H1 (cell line): Measurements from ENCODE around the gene MYPOP.
"Not testable (repeated sequence)": the region's sequence is repeated elsewhere in the genome, so short reads cannot be mapped to it uniquely, and the experiment has no call there.

Source experiments
- ATF3 ChIP-seq: IDR thresholded peaks from 2 replicates; pipeline ENCODE4 v1.6.1; 2011; ENCODE audit warnings: low read depth, mild to moderate bottlenecking, low read length; ENCODE audit not compliant: insufficient read depth
- CEBPB ChIP-seq: IDR thresholded peaks from 2 replicates; pipeline ENCODE4 v1.6.1; 2012; ENCODE audit warnings: low read depth, low read length
- CHD1 ChIP-seq: IDR thresholded peaks from 2 replicates; pipeline ENCODE4 v1.6.1; 2012; ENCODE audit warnings: low read depth, low read length, improper control_type of control experiment
- CTCF ChIP-seq, 3 experiments: IDR thresholded peaks; 1 replicate in 2 of 3; 2 replicates in 1 of 3; pipeline versions ENCODE4 v1.5.1 to v1.6.1; 2011; ENCODE audit warnings: low read length in 3 of 3, mild to moderate bottlenecking in 3 of 3, inconsistent platforms in 2 of 3, low read depth in 1 of 3, moderate library complexity in 1 of 3; ENCODE audit not compliant: insufficient read depth in 1 of 3; ENCODE audit errors: control extremely low read depth in 1 of 3
- EP300 ChIP-seq, 2 experiments: IDR thresholded peaks; 1 replicate in 1 of 2; 2 replicates in 1 of 2; pipeline ENCODE4 v1.6.1; 2011 to 2012; ENCODE audit warnings: low read depth in 2 of 2, low read length in 2 of 2, mild to moderate bottlenecking in 2 of 2, borderline replicate concordance in 1 of 2, inconsistent platforms in 1 of 2, moderate library complexity in 1 of 2
- EZH2 ChIP-seq: fragments of 200-600 bp; sonication (generic); IDR thresholded peaks from 2 replicates; pipeline ENCODE4 v1.7.1; 2012; ENCODE audit warnings: low read depth, mild to moderate bottlenecking, moderate library complexity, low read length, inconsistent platforms; ENCODE audit not compliant: severe bottlenecking
- FOSL1 ChIP-seq: IDR thresholded peaks from 2 replicates; pipeline ENCODE4 v1.6.1; 2011; ENCODE audit warnings: mild to moderate bottlenecking, low read depth, low read length, moderate library complexity; ENCODE audit not compliant: insufficient read depth
- POLR2A ChIP-seq, 2 experiments: IDR thresholded peaks; 1 replicate in 1 of 2; 2 replicates in 1 of 2; pipeline ENCODE4 v1.6.1; 2011; ENCODE audit warnings: low read depth in 2 of 2, low read length in 2 of 2, mild to moderate bottlenecking in 2 of 2; ENCODE audit errors: control extremely low read depth in 1 of 2
- POLR2AphosphoS5 ChIP-seq: IDR thresholded peaks from 2 replicates; pipeline ENCODE4 v1.6.1; 2011; ENCODE audit warnings: low read depth, low read length
- POU5F1 ChIP-seq: IDR thresholded peaks from 2 replicates; pipeline ENCODE4 v1.6.1; 2011; ENCODE audit warnings: low read depth, mild to moderate bottlenecking, low read length, moderate library complexity
- RAD21 ChIP-seq, 2 experiments: IDR thresholded peaks in 1 of 2; conservative IDR thresholded peaks in 1 of 2; 2 replicates each; pipeline ENCODE4 v1.6.1; 2011; ENCODE audit warnings: low read depth in 2 of 2, low read length in 2 of 2, improper control_type of control experiment in 1 of 2, inconsistent platforms in 1 of 2, mild to moderate bottlenecking in 1 of 2, moderate library complexity in 1 of 2
- TEAD4 ChIP-seq: IDR thresholded peaks from 2 replicates; pipeline ENCODE4 v1.6.1; 2012; ENCODE audit warnings: low read depth, low read length, inconsistent platforms, mixed read lengths
- USF2 ChIP-seq: IDR thresholded peaks from 2 replicates; pipeline ENCODE4 v1.6.1; 2011; ENCODE audit warnings: low read length, improper control_type of control experiment

GRCh38 chr19:45895983-45896599 is 6.3 kb downstream of the MYPOP start:
- not testable (repeated sequence) for TF ChIP-seq EP300 (IDR thresholded peaks at IDR 0.05; ENCODE audit: borderline replicate concordance in 1 of 2, low read depth in 2 of 2, low read length in 2 of 2); CTCF (IDR thresholded peaks at IDR 0.05; ENCODE audit: control extremely low read depth in 1 of 3, insufficient read depth in 1 of 3, low read depth in 1 of 3, low read length in 3 of 3); POLR2AphosphoS5; USF2; POLR2A (IDR thresholded peaks at IDR 0.05; ENCODE audit: control extremely low read depth in 1 of 2, low read depth in 2 of 2, low read length in 2 of 2); FOSL1; CEBPB; TEAD4; ATF3; EZH2; RAD21 (IDR thresholded peaks at IDR 0.05 in 1 of 2, conservative IDR thresholded peaks at IDR 0.05 in 1 of 2; ENCODE audit: low read depth in 2 of 2, low read length in 2 of 2); CHD1; POU5F1
